HEK293T (cell line): Measurements from ENCODE around the gene FHOD3.

Source experiments
- ARNT ChIP-seq: fragments of 450-650 bp; IDR thresholded peaks from 2 replicates; pipeline ENCODE4 v1.6.1; 2017; ENCODE audit warnings: mild to moderate bottlenecking
- BHLHE40 ChIP-seq: fragments of 450-650 bp; IDR thresholded peaks from 2 replicates; pipeline ENCODE4 v1.6.1; 2016; ENCODE audit warnings: mild to moderate bottlenecking, moderate library complexity, borderline replicate concordance
- CTBP1 ChIP-seq: fragments of 450-650 bp; IDR thresholded peaks from 2 replicates; pipeline ENCODE4 v1.6.1; 2016; ENCODE audit warnings: borderline replicate concordance
- ELF4 ChIP-seq: fragments of 450-650 bp; IDR thresholded peaks from 2 replicates; pipeline ENCODE4 v1.6.1; 2017; ENCODE audit warnings: antibody characterized with exemption
- FOXA1 ChIP-seq: fragments of 450-650 bp; IDR thresholded peaks from 2 replicates; pipeline ENCODE4 v1.6.1; 2016; ENCODE audit warnings: mild to moderate bottlenecking
- FOXK2 ChIP-seq: fragments of 450-650 bp; IDR thresholded peaks from 2 replicates; pipeline ENCODE4 v1.6.1; 2016; ENCODE audit warnings: mild to moderate bottlenecking
- FOXM1 ChIP-seq: fragments of 450-650 bp; IDR thresholded peaks from 2 replicates; pipeline ENCODE4 v1.6.1; 2017; ENCODE audit warnings: mild to moderate bottlenecking, borderline replicate concordance
- L3MBTL2 ChIP-seq: fragments of 450-650 bp; conservative IDR thresholded peaks from 2 replicates; pipeline ENCODE4 v1.6.1; 2016; ENCODE audit warnings: mild to moderate bottlenecking
- LEF1 ChIP-seq: fragments of 450-650 bp; IDR thresholded peaks from 2 replicates; pipeline ENCODE4 v1.6.1; 2017; ENCODE audit warnings: mild to moderate bottlenecking, borderline replicate concordance
- NFRKB ChIP-seq: fragments of 450-650 bp; IDR thresholded peaks from 2 replicates; pipeline ENCODE4 v1.6.1; 2016; ENCODE audit warnings: mild to moderate bottlenecking, moderate library complexity
- SUZ12 ChIP-seq: fragments of 450-650 bp; IDR thresholded peaks from 2 replicates; pipeline ENCODE4 v1.6.1; 2016; ENCODE audit warnings: mild to moderate bottlenecking
- TARDBP ChIP-seq: fragments of 450-650 bp; IDR thresholded peaks from 2 replicates; pipeline ENCODE4 v1.6.1; 2016
- TF ChIP-seq, protein P1 (sequence below): fragments of 450-650 bp; IDR thresholded peaks from 2 replicates; pipeline ENCODE4 v1.6.1; 2016

DNA sequence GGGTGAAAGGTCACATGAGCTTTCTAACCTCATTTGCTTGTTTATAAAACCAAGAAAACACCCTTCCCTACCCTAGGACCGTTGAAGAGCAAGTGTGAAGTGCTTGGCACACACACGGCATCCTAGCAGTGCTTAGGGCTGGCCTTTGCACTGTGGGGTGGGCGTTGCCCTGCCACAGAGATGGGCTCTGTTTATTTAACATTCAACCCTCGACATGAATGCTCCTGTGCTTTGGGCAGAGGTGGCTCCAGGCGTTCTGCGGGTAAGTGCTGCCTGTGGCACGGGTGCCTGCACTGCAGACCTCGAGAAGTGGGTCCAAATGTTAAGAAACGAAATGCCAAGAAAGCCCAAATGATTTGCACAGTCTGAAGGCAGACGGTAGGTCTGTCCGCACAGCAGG, 170.1 kb downstream of the FHOD3 start:
- TF ChIP-seq, protein P1, sequence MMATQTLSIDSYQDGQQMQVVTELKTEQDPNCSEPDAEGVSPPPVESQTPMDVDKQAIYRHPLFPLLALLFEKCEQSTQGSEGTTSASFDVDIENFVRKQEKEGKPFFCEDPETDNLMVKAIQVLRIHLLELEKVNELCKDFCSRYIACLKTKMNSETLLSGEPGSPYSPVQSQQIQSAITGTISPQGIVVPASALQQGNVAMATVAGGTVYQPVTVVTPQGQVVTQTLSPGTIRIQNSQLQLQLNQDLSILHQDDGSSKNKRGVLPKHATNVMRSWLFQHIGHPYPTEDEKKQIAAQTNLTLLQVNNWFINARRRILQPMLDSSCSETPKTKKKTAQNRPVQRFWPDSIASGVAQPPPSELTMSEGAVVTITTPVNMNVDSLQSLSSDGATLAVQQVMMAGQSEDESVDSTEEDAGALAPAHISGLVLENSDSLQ, result no peak
- no peak for TF ChIP-seq ELF4
- no peak for TF ChIP-seq FOXK2
- TF ChIP-seq FOXM1, result no peak
- TF ChIP-seq TARDBP, result no peak
- no peak for TF ChIP-seq SUZ12
- TF ChIP-seq FOXA1, result no peak
- no peak for TF ChIP-seq NFRKB
- no peak for TF ChIP-seq BHLHE40
- no peak for TF ChIP-seq LEF1
- TF ChIP-seq L3MBTL2, result no peak
- no peak for TF ChIP-seq ARNT
- TF ChIP-seq CTBP1, result no peak
